ENCODE data around the gene OR2Y1.

DNA sequence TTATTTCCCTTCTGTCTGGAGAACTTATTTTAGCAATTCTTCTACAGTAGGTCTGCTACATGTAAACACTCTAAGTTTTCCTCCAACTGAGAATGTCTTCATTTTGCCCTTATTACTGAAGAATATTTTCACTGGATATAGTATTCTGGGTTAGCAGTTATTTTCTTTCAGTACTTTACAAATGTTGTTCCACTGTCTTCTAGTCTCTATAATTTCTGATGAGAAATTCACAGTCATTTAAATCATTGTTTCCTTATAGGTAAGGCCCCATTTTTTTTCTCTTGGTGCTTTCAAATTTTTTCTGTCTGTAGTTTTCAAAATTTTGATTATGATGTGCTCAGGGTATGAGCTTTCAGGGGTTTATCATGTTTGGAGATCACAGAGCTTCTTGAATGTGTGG, 32.0 kb upstream of the OR2Y1 start:
- TF ChIP-seq, protein P1, sequence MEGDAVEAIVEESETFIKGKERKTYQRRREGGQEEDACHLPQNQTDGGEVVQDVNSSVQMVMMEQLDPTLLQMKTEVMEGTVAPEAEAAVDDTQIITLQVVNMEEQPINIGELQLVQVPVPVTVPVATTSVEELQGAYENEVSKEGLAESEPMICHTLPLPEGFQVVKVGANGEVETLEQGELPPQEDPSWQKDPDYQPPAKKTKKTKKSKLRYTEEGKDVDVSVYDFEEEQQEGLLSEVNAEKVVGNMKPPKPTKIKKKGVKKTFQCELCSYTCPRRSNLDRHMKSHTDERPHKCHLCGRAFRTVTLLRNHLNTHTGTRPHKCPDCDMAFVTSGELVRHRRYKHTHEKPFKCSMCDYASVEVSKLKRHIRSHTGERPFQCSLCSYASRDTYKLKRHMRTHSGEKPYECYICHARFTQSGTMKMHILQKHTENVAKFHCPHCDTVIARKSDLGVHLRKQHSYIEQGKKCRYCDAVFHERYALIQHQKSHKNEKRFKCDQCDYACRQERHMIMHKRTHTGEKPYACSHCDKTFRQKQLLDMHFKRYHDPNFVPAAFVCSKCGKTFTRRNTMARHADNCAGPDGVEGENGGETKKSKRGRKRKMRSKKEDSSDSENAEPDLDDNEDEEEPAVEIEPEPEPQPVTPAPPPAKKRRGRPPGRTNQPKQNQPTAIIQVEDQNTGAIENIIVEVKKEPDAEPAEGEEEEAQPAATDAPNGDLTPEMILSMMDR (optimal IDR thresholded peaks at IDR 0.05 in 1 of 3, IDR thresholded peaks at IDR 0.05 in 1 of 3, conservative IDR thresholded peaks at IDR 0.05 in 1 of 3; ENCODE audit: extremely low read depth in 1 of 3, insufficient read depth in 2 of 3, low read length in 3 of 3), result no peak
- no peak for TF ChIP-seq EZH2 (IDR thresholded peaks at IDR 0.05; ENCODE audit: low read length)

All from keratinocyte (primary cell).